NCI-H187 treated with DMSO at 0.1 percent for 48 hours (cell line): ENCODE results near the gene KCNMA1.

Experiments used
- DNase-seq: peaks from one replicate; lab custom pipeline; 2025; lab: John Stamatoyannopoulos, UW

KCNMA1 gene

DNA sequence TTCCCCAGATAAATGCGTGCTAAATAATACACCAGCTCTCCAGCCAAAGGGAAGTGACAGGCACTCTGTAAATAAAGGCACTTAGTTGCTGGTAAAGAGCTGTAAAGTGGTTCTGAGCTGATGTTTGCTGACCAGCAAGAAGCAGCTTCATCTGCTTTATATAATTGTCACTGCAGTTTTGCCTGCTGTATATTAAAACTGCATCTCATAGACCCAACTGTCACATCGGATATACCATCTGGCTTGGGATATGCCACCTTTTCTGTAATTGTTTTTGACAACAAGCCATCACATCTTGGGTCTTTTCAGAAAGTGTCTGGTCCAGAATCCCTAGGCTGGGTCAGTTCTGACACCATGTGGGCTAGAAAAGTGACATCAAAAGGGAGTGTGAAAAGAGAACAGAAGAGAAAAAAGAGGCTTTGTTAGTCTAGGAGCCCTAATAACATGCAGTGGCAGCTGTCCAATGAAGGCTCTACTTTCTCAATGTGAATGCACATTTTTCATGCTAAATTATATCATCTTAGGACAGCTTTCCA lies 697.6 kb downstream of the KCNMA1 start:
- no peak for DNase-seq

DNA sequence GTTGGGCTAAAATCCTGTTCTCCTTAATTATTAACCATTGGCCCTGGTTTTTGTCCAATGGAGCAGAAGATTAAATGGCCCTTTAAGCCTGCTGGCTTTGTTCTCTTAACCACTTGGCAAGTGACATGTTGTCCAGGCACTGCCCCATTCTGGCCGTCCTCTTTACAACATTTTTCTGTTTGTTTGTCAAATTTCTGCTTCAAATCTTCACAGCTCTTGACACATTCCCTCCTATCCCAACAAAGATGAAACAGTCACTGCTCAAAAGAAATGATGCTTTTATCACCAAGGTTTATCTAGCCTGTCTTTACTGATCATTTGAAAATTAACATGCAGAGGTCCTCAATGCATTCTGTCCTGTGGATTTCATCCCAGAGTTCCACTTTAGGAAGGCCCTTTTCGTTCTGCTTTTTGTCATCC lies 700.4 kb downstream of the KCNMA1 start:
- no peak for DNase-seq

DNA sequence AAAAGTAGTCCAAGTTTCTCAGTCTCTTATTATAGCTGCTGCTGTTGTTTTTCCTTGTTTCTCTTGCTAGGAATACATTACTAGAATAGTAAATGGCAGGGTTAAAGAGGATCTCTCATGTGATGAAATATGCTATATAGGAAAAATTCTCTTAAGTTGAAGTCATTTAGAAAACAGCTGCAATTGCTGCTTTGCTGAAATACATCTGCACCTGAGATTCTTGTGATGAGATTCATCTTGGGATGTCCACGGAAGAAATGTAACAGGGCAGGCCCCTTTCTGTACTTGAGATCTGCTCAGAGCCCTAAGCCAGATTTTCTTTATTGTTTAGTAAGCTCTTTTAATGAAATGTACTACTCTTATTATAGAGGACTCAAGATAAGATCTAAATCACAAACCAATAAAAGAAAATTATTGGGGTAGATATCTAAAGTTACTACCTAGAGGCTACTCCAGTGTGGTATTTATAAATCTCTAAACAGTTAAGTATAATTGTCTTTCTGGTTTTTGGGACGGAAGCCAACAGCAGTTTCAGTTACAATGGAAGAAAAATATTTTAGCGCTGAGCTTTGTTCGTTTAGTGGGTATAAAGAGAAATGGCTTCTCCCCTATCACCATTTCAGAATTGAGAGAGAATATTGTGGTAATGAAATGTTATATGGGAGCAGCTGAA lies 701.5 kb downstream of the KCNMA1 start:
- no peak for DNase-seq

DNA sequence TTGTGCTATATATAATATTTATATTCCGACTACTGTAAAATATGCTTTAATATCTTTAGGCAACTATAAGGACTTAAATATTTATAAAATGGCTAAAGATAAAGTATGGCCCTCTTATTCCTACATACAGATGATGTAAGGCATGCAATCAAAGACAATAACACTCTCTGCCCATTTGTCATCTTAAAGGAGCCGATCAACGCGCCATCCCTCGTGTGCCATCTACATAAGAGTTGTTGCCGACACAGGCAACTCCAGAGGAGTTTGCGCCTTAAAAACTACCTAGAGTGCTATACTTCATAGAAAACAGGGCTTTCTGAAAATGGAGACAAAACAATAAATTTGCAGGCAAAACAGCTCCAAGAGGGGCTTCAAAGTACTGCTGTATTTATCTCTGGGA lies 709.0 kb downstream of the KCNMA1 start:
- no peak for DNase-seq

DNA sequence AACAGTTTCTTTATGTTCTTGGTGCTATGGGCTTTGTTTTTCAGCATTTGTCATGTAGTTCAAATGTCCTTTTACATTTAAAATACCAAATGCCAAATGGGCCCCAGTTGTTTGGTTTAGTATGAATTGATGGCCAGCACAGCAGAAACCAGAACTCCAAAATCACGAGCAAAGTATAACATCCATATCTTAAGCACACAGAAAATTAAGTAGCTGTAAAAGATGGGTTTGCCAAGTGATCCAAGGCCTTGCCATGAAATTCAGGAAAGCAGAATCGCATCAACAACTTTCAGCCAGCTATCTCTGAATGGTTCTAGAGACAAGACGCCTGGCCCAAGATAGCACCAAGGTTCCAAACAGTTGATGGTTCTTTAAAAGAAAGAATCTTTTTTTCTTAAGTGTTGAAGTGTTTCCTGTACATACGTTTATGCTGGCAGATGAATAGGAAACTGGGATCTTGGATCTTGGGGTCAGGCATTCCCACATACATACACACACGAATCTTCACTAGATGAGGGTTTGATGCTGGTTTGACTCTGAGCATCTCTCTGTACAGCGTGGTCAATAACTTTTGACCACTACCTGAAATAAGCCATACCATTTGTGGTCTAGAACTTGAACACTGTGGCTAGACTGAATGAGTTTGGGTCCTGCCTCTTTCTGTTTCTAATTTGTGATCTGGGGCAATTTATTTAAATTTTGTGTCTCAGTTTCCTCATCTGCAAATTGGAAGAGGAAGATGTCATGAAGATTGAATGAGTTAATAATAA lies 711.8 kb downstream of the KCNMA1 start:
- no peak for DNase-seq

DNA sequence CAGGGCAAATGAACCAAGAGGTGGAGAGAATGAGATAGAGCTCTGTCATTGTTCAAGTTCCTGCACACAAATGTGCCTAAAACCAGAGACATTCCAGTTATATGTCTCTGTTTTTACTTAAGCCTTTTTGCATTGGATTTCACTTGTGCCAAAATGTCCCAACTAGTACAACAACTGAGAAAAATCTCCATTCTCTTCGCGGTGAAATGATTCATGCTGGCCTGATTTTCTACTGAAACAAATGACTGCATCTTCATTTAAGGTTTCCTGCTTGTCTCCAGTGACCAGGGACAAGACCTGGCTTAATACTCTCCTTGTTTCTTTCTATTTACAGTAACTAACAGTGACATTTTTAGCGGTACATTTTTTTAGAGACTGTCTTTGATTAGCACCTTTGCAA lies 714.9 kb downstream of the KCNMA1 start:
- no peak for DNase-seq

DNA sequence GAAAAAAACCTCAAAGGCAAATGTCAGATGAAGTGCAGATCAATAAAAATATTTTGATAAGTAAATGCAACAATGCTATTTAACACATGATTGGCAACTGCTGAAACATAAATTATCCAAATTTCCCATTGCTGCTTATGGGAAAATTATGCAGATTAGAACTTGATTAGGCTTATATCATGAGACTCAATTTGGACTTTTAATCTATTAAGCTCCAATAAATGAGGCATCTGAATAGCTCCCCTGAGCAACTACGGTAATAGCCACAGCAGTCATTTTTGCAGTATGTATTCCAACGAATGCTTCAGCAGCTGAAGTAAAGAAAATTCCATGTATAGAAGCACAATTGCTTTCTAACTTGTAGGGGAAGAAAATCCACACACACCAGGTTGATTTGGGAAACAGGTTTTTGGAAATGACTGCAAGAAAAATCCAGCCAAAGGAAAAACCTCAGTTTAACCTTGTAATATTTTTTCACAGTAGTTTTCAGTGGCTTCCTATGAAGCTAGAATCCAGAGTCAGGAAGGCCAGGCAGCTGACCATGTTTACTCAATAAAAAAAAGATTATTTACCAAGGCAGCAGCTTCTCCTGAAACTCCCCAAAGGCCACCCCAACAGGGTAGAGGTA lies 716.1 kb downstream of the KCNMA1 start:
- DNase-seq: no peak

DNA sequence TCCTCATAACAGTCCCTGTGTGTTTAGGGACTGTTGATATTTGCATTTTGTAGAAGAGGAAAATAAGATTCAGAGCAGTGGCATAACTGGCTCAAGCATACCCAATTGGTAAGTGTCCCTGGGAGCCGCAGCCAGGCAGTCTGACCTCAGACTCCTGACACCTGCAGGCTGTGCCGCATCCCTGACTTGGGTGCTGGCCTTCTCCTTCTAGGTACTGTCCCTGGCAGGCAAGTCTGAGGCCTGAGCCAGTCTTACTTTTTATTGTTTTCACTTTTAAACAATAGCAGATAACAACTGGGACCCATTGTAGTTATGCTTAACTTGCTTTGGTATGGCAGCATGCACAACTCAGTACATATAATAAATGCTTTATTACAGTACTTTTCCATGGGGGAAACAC lies 717.0 kb downstream of the KCNMA1 start:
- no peak for DNase-seq

DNA sequence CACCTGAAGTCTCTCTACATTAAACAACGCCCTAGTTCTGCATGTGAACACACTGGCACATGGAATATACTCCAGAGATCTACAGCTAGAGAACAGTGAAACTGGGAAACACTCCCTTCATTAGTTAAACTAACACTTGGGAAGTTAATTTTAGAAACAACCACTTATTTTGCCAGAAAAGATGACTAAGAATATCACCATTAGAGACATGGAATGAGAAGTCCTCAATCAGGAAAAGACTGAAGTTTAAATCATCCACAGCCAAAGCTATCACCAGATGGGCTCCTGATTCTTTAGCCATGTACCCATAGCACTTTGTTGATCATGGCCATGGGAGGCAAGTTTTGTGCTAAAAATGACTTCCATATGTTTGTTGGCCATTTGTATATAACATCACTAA lies 719.5 kb downstream of the KCNMA1 start:
- no peak for DNase-seq

DNA sequence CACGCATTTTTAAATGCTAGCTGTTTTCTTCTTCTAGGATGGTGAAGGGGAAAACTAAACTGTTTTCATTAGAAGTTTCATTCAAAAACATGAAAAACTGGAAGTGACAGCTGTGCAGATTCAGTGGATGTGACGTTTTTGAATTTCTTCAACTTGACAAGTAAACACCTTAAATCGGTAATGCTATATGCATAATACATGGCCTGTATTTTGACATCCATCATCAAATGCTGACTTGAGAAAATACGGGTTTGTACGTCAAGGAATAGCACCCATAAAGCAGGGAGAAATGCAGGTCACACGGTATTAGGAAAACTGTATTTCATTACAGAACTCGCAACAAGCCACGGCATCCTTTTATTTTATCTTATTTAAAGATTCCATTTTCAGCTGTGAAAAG lies 720.5 kb downstream of the KCNMA1 start:
- no peak for DNase-seq

DNA sequence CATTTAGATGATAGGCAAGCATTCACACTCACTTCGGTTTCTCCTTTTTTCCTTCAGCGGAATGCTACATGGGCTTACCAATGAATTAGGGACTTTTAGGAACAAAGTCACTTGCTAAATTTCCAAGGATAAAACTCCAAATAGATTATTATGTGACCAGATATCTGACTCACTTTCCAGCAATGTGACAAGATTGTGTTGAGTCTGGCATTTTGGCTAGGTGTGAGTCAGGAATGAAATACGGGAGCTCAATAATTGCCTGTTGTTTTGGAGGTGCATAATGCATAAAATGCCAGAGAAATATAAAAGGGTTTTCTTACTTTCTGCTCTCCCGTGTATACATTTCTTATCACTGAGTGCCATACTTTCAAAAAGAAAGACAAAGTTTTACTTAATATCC lies 721.1 kb downstream of the KCNMA1 start:
- DNase-seq: no peak

DNA sequence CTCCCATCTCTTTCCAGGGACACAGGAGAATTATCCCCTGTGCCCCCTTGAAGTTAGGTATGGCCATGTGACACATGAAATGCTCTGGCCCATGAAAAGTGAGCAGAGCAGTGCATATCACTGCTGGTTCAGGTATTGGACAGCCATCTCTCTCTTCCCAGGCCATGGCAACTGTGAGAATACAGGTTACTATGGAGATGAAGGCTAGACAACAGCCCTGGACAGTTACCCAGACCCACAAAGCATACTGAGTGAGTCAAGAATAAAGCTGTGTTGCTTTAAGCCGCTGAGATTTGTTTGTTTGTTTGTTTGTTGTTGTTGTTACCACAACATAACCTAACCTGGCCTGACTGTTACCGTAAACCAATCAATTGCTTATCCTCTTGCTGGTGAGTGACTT lies 722.3 kb downstream of the KCNMA1 start:
- DNase-seq: no peak

DNA sequence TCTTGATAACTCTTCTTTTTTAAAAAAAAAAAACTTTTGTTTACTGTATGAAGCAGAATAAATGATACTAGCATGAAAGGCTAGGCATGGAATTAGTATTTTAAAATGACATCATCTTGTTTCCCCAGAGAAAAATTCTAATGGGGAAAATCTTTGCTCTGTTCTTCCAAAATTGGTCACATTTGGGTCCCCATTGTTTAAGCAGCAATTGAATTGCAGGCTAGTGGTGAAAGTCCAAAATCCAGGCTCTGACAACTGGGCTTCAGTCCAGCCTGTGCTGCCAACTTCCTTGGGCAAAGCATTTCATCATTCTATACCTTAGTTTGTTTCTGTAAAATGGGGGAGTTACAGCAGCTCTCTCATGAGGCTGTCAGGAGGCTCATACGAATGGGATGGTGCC lies 726.4 kb downstream of the KCNMA1 start:
- DNase-seq: no peak

DNA sequence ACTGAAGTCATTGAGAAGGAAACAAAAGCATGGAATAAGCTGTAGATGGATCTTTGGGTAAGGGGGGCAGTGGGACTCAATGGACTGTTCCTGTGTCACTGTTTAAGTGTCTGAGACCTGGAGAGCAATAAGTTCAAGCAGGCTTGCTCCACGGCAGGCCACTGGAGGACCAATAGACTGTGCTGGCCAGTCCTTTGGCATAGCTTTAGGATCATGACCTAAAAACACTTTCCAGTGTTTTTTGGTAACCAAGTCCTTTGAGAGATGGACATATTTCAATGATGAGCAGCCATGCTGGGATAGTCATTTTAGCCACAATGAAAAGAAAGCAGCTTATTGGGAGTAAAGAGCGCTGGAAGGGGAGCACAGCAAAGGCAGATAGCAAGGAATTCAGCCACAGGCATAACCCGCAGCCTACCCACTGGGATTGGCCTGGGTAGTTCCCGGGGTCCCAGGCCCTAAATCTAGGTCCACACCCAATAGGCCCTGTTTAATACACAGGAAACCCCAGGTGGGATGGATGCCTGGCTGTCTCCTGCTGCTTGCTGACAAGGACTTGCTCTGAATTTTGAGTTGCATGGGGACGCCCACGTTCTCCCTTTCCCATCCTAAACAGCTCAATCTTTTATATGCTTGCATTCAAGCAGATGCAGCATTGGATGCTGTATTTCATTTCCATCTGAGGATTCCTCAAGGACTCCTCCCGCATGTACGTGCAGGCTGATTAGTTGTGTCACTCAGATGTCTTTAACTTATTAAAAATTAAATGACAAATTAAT lies 727.2 kb downstream of the KCNMA1 start:
- DNase-seq: no peak

DNA sequence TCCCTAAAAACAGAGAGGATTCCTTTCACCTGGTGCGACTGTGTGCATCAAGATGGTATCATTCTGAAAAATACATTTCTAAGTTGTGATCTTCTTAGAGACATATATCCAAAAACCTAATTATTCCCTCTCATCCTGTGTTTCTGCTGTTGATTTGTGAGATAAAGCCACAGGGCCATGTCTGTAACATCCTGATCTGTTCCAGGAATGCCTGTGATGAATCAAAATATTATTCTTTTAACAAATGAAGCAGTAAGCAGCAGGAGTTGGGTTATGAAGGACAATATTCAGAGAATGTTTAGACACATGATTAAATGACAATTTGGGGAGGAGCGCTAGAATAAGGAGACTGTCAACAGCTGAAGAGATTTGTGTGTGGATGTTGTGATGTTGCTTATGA lies 731.4 kb downstream of the KCNMA1 start:
- DNase-seq: no peak

DNA sequence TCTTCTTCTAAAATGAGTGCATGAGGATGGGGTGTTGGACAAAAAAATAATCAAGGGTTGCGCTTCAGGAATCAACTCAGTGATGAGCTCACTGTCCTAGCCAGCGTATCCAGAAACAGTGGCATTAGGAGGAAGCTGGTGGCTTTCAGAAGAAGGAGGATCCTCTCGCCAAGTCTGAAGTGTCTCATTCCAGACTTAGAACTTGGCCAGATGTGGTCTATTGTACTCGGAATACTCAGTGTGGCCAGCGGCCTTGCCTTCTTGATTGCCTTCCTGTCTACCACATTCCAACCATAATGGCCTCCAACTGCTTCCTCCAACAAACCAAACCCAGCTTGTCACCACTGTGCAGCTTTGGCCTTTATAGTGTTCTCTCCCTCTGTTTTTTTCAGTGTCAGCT lies 732.4 kb downstream of the KCNMA1 start:
- DNase-seq: no peak

DNA sequence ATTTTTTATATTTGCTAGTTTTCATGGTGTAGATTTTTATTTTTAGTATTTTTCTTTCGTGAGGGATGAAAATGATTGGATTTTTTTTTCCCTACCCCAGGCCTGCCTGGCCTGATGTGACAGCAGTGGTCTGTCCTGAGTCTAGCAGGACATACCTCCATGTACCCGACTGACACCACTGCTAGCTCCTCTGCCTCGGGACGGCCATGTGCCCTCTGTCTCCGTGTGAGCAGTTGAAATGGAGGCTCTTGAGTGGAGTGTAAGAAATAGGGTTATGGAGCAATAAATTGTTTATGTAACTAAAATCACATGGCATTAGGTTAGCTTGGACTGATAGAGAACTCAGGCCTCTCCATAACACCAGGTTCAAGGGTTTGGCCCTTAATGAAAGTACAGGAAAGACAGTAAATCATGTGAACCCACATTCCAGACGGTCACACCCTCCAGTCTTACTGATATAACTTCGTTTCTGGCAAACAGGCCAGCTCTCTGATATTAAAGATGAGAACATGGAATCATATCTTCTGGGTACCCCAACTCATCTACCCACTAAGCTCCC lies 734.1 kb downstream of the KCNMA1 start:
- DNase-seq: no peak

DNA sequence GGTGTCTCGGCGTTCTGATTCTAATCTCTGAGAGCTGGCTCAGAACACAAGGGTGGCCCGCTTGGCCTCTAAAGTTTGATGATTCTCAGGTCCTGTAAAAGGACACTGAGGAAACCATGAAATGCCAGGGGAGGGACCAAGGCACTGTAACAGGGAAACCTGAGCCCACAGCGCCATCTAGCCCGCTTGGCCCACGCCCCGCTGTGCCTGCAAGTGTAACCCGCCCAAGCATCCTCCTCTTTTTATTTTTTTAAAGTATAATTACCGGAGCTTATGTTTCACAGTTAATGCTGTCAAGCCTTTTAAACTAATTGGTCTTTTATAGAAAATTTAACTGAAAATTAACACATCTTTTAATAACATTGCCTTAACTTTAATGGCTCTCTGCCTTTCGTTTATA lies 734.7 kb downstream of the KCNMA1 start:
- DNase-seq: no peak

DNA sequence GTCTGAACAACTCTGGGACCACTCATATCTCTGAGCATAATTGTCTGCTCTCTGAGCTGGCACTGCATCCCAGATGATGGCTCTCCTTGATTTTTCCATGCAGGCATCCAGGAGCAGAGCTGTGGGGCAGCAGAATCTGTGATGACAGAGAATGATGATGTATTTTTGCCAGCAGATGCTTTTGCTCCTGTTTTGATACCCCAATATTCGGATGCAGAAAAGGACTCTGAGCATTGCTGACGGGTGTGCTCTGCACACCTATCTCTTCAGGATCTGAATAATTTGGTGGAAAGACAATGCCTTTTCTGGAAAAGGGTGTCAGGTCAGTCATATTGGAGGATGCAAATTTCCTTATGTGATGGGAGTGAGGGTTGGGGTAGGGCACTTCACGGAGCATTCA lies 735.9 kb downstream of the KCNMA1 start:
- no peak for DNase-seq

DNA sequence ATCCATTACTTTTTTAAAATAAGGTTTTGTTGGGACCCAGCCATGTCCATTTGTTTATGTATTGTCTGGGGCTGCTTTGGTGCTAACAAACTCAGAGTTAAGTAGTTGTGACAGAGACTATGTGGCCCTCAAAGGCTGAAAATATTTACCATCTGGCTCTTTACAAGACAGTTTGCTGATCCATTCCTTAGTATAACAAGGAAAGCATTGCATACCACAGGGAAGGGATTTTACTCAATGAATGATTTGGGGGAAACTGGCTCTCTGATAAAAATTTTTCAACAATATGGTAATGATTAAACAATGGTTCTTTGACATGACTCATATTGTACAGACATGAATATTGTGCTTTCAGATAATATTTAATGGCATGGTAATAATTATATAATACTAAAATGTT lies 738.1 kb downstream of the KCNMA1 start:
- no peak for DNase-seq

DNA sequence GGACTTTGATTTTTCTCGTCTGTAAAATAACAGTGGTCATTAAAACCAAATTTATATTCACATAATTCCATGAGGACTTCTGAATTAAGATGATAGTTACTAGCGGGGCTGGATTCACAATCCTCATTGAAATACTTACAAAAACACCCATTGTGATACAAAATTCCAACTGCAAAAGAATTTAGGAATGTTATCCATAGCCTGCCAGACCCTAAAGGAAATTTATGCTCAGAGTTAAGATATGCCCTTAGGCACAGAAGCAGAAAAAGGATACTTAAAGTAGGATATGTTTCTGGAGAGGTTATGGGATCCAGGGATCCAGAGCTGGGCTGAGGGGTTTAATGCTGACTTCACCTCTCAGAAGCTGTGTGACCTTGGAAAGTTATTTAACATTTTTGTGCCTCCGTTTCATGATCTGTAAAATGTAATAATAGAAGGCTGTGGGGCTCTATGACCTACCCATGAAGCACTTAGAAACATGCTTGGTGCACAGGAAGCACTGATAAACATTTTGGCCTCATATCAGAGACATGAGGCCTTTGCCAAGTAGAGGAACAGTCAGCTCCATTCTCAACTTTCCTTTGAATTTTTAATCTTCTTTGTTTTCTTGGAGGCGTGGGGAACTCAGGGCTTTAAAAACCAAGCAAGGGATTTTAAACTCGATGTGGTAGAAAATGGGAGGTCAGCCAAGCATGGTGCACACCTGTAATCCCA lies 744.7 kb downstream of the KCNMA1 start:
- DNase-seq: no peak
